GM08714 (cell line): ENCODE results near the gene UBE3B.

ENCODE experiments used
- H3K4me3 ChIP-seq: fragments of 200-500 bp; sonication (Bioruptor generic); 2 replicates; pipeline ENCODE4 v1.5.1; 2014; ENCODE audit warnings: mild to moderate bottlenecking, low read length, inconsistent platforms
- ZNF274 ChIP-seq: IDR thresholded peaks from 2 replicates; pipeline ENCODE4 v1.6.1; 2012; ENCODE audit warnings: mild to moderate bottlenecking, low read depth, low read length

Gene UBE3B

GRCh38 chr12:109577311-109577710, 99.9 kb downstream of the UBE3B start:
- TF ChIP-seq ZNF274, result no peak
- H3K4me3 ChIP-seq, result no peak overlapping the region

- H3K4me3 ChIP-seq, result no peak overlapping the region
- no peak for TF ChIP-seq ZNF274
These were observed 101.0 kb downstream of the UBE3B start for GRCh38 chr12:109578330-109578927.

GRCh38 chr12:109579639-109580038, 102.2 kb downstream of the UBE3B start:
- no peak for TF ChIP-seq ZNF274
- H3K4me3 ChIP-seq, result no peak overlapping the region

- TF ChIP-seq ZNF274, result no peak
- no peak overlapping the region for H3K4me3 ChIP-seq
These were observed 102.8 kb downstream of the UBE3B start for GRCh38 chr12:109580272-109580671.

- TF ChIP-seq ZNF274, result no peak
These were observed 103.4 kb downstream of the UBE3B start for GRCh38 chr12:109580684-109581333.

GRCh38 chr12:109581334-109581691, 103.9 kb downstream of the UBE3B start:
- H3K4me3 ChIP-seq, result no peak overlapping the region
- TF ChIP-seq ZNF274, result no peak

More at GRCh38 chr12:109580684-109581333, 103.4 kb downstream of the UBE3B start:
- no peak overlapping the region for H3K4me3 ChIP-seq

GRCh38 chr12:109581856-109582255, 104.4 kb downstream of the UBE3B start:
- H3K4me3 ChIP-seq, result no peak overlapping the region
- no peak for TF ChIP-seq ZNF274

- no peak for TF ChIP-seq ZNF274
- no peak overlapping the region for H3K4me3 ChIP-seq
These were observed 105.2 kb downstream of the UBE3B start for GRCh38 chr12:109582636-109583035.

- no peak for TF ChIP-seq ZNF274
- no peak overlapping the region for H3K4me3 ChIP-seq
These were observed 106.3 kb downstream of the UBE3B start for GRCh38 chr12:109583733-109584132.
